WERI-Rb-1 (cell line): ENCODE data around the gene GRM5.

Source experiments
- DNase-seq: peaks from one replicate; pipeline ENCODE4 v3.0.0-alpha.2; 2020
- H3K27ac ChIP-seq: fragments of 250-450 bp; sonication (Bioruptor Pico); 2 replicates; pipeline ENCODE4 v1.5.1; 2020; ENCODE audit warnings: mild to moderate bottlenecking, moderate library complexity
- H3K27me3 ChIP-seq: fragments of 250-450 bp; sonication (Bioruptor Pico); 2 replicates; pipeline ENCODE4 v1.5.1; 2021; ENCODE audit warnings: mild to moderate bottlenecking, low read depth, moderate library complexity; ENCODE audit not compliant: insufficient read depth, severe bottlenecking
- H3K36me3 ChIP-seq: fragments of 250-450 bp; sonication (Bioruptor Pico); 2 replicates; pipeline ENCODE4 v1.5.1; 2020; ENCODE audit warnings: mild to moderate bottlenecking, moderate library complexity
- H3K4me3 ChIP-seq: 2 replicates; pipeline ENCODE4 v1.5.1; 2011; ENCODE audit warnings: low read depth, mild to moderate bottlenecking, control low read depth, low read length
- H3K9me3 ChIP-seq: fragments of 250-450 bp; sonication (Bioruptor Pico); 2 replicates; pipeline ENCODE4 v1.5.1; 2021; ENCODE audit warnings: mild to moderate bottlenecking, moderate library complexity; ENCODE audit not compliant: severe bottlenecking
- CTCF ChIP-seq: IDR thresholded peaks from 2 replicates; pipeline ENCODE4 v1.5.1; 2011; ENCODE audit warnings: low read depth, mild to moderate bottlenecking, control low read depth, inconsistent platforms, low read length

GRM5 gene

GRCh38 chr11:88689548-88690240 is 376.1 kb downstream of the GRM5 start:
- no peak overlapping the region for H3K4me3 ChIP-seq
- H3K36me3 ChIP-seq: no peaks in the 10 kb centered on the region
- peak; percentile 46 for DNase-seq
- H3K9me3 ChIP-seq: no peaks in the 10 kb centered on the region
- H3K27me3 ChIP-seq: no peaks in the 10 kb centered on the region
- no peak overlapping the region for H3K27ac ChIP-seq
- no peak for TF ChIP-seq CTCF

- no peak for DNase-seq
- H3K4me3 ChIP-seq: no peak overlapping the region
- TF ChIP-seq CTCF: no peak
- no peaks in the 10 kb centered on the region for H3K9me3 ChIP-seq
- no peaks in the 10 kb centered on the region for H3K27me3 ChIP-seq
- no peak overlapping the region for H3K27ac ChIP-seq
- H3K36me3 ChIP-seq: no peaks in the 10 kb centered on the region
Observed at GRCh38 chr11:88683024-88683423, 382.8 kb downstream of the GRM5 start.

- no peaks in the 10 kb centered on the region for H3K36me3 ChIP-seq
- TF ChIP-seq CTCF: no peak
- no peak overlapping the region for H3K4me3 ChIP-seq
- no peak overlapping the region for H3K27ac ChIP-seq
- no peak for DNase-seq
- H3K9me3 ChIP-seq: no peaks in the 10 kb centered on the region
- no peaks in the 10 kb centered on the region for H3K27me3 ChIP-seq
Observed at GRCh38 chr11:88680806-88681205, 385.0 kb downstream of the GRM5 start.

GRCh38 chr11:88666364-88666763 is 399.4 kb downstream of the GRM5 start:
- TF ChIP-seq CTCF: no peak

GRCh38 chr11:88657076-88657738 is 408.6 kb downstream of the GRM5 start:
- no peak for DNase-seq
- Histone ChIP-seq H3K9me3 (no peaks in the 10 kb centered on the region), H3K27me3 (no peaks in the 10 kb centered on the region), H3K36me3 (no peaks in the 10 kb centered on the region), H3K4me3 (no peak overlapping the region), H3K27ac (no peak overlapping the region)
- TF ChIP-seq CTCF: no peak

More at GRCh38 chr11:88666364-88666763, 399.4 kb downstream of the GRM5 start:
- Histone ChIP-seq H3K9me3 (no peaks in the 10 kb centered on the region), H3K4me3 (no peak overlapping the region), H3K27me3 (no peaks in the 10 kb centered on the region), H3K27ac (no peak overlapping the region), H3K36me3 (no peaks in the 10 kb centered on the region)
- DNase-seq: no peak

GRCh38 chr11:88656283-88656682 is 409.5 kb downstream of the GRM5 start:
- TF ChIP-seq CTCF: no peak
- no peaks in the 10 kb centered on the region for H3K27me3 ChIP-seq
- H3K36me3 ChIP-seq: no peaks in the 10 kb centered on the region
- H3K4me3 ChIP-seq: no peak overlapping the region
- no peaks in the 10 kb centered on the region for H3K9me3 ChIP-seq
- no peak for DNase-seq
- no peak overlapping the region for H3K27ac ChIP-seq
